CD4-positive, alpha-beta T cell (primary cell): ENCODE measurements around the gene CD38. TPM values are rescaled to one million over a fixed set of nuclear protein-coding genes. Genes with fewer than 3 reads are reported as not detected.
"Not testable (repeated sequence)": the region's sequence is repeated elsewhere in the genome, so short reads cannot be mapped to it uniquely, and the experiment has no call there.

Experiments
- ATAC-seq: fragments of 200-7000 bp; cut with Tn5 transposase; one replicate; pipeline ENCODE4 v1.10.0; 2022; ENCODE audit warnings: mild to moderate bottlenecking; ENCODE audit not compliant: poor library complexity
- CTCF ChIA-PET: fragments of 350-600 bp; sonication (Branson Sonifier 250); formaldehyde crosslinking; loops from one replicate; lab custom pipeline; 2021; ENCODE audit warnings: antibody characterized with exemption, inconsistent platforms; lab: Charles Lee
- POLR2A ChIA-PET: fragments of 350-600 bp; sonication (Branson Sonifier 250); formaldehyde crosslinking; loops from one replicate; lab custom pipeline; 2021; ENCODE audit warnings: antibody characterized with exemption, inconsistent platforms; lab: Charles Lee
- DNase-seq, 14 experiments: peaks; one replicate each; pipeline ENCODE4 v3.0.0-alpha.2; 2013 to 2020; ENCODE audit warnings: mixed read lengths in 2 of 14
- H3K27ac ChIP-seq, 2 donors: one replicate each; pipeline versions ENCODE4 v1.5.1 to v1.7.0; 2013; ENCODE audit warnings: low read length in 2 of 2, low read depth in 1 of 2, mild to moderate bottlenecking in 1 of 2
- H3K27me3 ChIP-seq, 2 experiments: 1 replicate in 1 of 2; 2 replicates in 1 of 2; pipeline versions ENCODE4 v1.6.1 to v1.7.0; 2013; ENCODE audit warnings: low read length in 2 of 2, control low read depth in 1 of 2, mild to moderate bottlenecking in 1 of 2, moderate library complexity in 1 of 2; ENCODE audit not compliant: insufficient read depth in 2 of 2, control insufficient read depth in 1 of 2
- H3K36me3 ChIP-seq: one replicate; pipeline ENCODE4 v1.6.1; 2013; ENCODE audit warnings: low read length, control low read depth; ENCODE audit not compliant: insufficient read depth
- H3K4me1 ChIP-seq: one replicate; pipeline ENCODE4 v1.6.1; 2013; ENCODE audit warnings: low read length, control low read depth; ENCODE audit not compliant: insufficient read depth
- H3K4me3 ChIP-seq: one replicate; pipeline ENCODE4 v1.5.1; 2013; ENCODE audit warnings: mild to moderate bottlenecking, low read length, moderate library complexity
- H3K9me3 ChIP-seq, 2 experiments: 1 replicate in 1 of 2; 2 replicates in 1 of 2; pipeline versions ENCODE4 v1.6.1 to v1.7.0; 2013; ENCODE audit warnings: low read length in 2 of 2, mild to moderate bottlenecking in 2 of 2, control low read depth in 1 of 2, moderate library complexity in 1 of 2; ENCODE audit not compliant: control insufficient read depth in 1 of 2, insufficient read depth in 1 of 2
- H3K27ac Mint-ChIP-seq: one replicate; pipeline ENCODE4 v1.8.0; 2020; ENCODE audit warnings: mixed read lengths
- H3K27me3 Mint-ChIP-seq: one replicate; pipeline ENCODE4 v1.8.0; 2021; ENCODE audit warnings: mixed read lengths
- H3K36me3 Mint-ChIP-seq: one replicate; pipeline ENCODE4 v1.8.0; 2021; ENCODE audit warnings: low read depth, mixed read lengths
- H3K4me1 Mint-ChIP-seq: one replicate; pipeline ENCODE4 v1.8.0; 2021; ENCODE audit warnings: low read depth, mixed read lengths
- H3K4me3 Mint-ChIP-seq: one replicate; pipeline ENCODE4 v1.8.0; 2020; ENCODE audit warnings: mild to moderate bottlenecking, mixed read lengths
- H3K9me3 Mint-ChIP-seq: one replicate; pipeline ENCODE4 v1.8.0; 2020; ENCODE audit warnings: mixed read lengths
- CTCF ChIP-seq: fragments of 200-600 bp; IDR thresholded peaks from one replicate; pipeline ENCODE4 v1.8.0; 2022; ENCODE audit warnings: antibody characterized with exemption, mild to moderate bottlenecking
- intact Hi-C, 2 experiments: fragments of 100-400 bp; cut with DNase I in 1 of 2; cut with micrococcal nuclease in 1 of 2; formaldehyde crosslinking; loops; one replicate each; pipeline versions ENCODE4 v1.15.1 to v1.9.0; 2023 to 2025; cut with DNase I, micrococcal nuclease
- total RNA-seq, 174 experiments: library from RNA in 2 of 174; stranded (reverse) in 2 of 174; gene quantifications; one replicate each; pipeline ENCODE4 v1.2.3 and lab custom pipeline; 2021 to 2026

The CD38 gene
- total RNA-seq, 2 experiments from 2014 or later, result 9.6 to 9.9 TPM

GRCh38 chr4:15799141-15799540 is 21.0 kb downstream of the CD38 start:
- no peaks in the 10 kb centered on the region for H3K9me3 ChIP-seq
- no peaks in the 10 kb centered on the region for H3K27me3 Mint-ChIP-seq
- no peak overlapping the region for H3K4me3 ChIP-seq
- no peaks in the 10 kb centered on the region for H3K9me3 Mint-ChIP-seq
- no peaks in the 10 kb centered on the region for H3K36me3 Mint-ChIP-seq
- TF ChIP-seq CTCF, result no peak
- H3K4me3 Mint-ChIP-seq, result no peak overlapping the region
- ChIA-PET POLR2A (no interaction called here), CTCF (interaction anchor here (1.5 kb wide), 1 partner anchor 157 kb away, joined by 3 read pairs; no protein-coding TSS in a partner anchor)
- DNase-seq, result no peak
- ATAC-seq, result no peak
- intact Hi-C loops, result no loop called here
- H3K27me3 ChIP-seq, result no peaks in the 10 kb centered on the region
- H3K4me1 ChIP-seq, result no peaks in the 10 kb centered on the region
- no peak overlapping the region for H3K27ac ChIP-seq
- H3K27ac Mint-ChIP-seq, result no peak overlapping the region
- H3K36me3 ChIP-seq, result no peaks in the 10 kb centered on the region
- peaks cover 15% of the 10 kb centered on the region for H3K4me1 Mint-ChIP-seq

GRCh38 chr4:15799701-15800100 is 21.6 kb downstream of the CD38 start:
- CTCF ChIA-PET, result interaction anchor here (1.5 kb wide), 1 partner anchor 157 kb away, joined by 3 read pairs; no protein-coding TSS in a partner anchor
- ATAC-seq (no peak), DNase-seq (no peak)
- intact Hi-C loops, result loop anchor here (10.0 kb wide), 2 partner anchors 45 to 465 kb away; no protein-coding TSS in a partner anchor
- no peaks in the 10 kb centered on the region for H3K9me3 ChIP-seq
- H3K9me3 Mint-ChIP-seq, result no peaks in the 10 kb centered on the region
- no peaks in the 10 kb centered on the region for H3K36me3 Mint-ChIP-seq
- H3K4me1 Mint-ChIP-seq, result peaks cover 10% of the 10 kb centered on the region
- no peaks in the 10 kb centered on the region for H3K27me3 Mint-ChIP-seq
- POLR2A ChIA-PET, result no interaction called here
- no peaks in the 10 kb centered on the region for H3K4me1 ChIP-seq
- no peak overlapping the region for H3K27ac Mint-ChIP-seq
- no peak for TF ChIP-seq CTCF
- no peaks in the 10 kb centered on the region for H3K27me3 ChIP-seq
- H3K4me3 Mint-ChIP-seq, result no peak overlapping the region
- no peak overlapping the region for H3K27ac ChIP-seq
- no peak overlapping the region for H3K4me3 ChIP-seq
- H3K36me3 ChIP-seq, result no peaks in the 10 kb centered on the region

- H3K4me3 ChIP-seq, H3K27ac Mint-ChIP-seq, H3K9me3 ChIP-seq, CTCF ChIA-PET, H3K27me3 ChIP-seq, POLR2A ChIA-PET, H3K27me3 Mint-ChIP-seq, H3K4me3 Mint-ChIP-seq, H3K36me3 Mint-ChIP-seq, H3K9me3 Mint-ChIP-seq, DNase-seq, ATAC-seq, H3K36me3 ChIP-seq, H3K4me1 ChIP-seq, H3K27ac ChIP-seq: not testable (repeated sequence)
- H3K4me1 Mint-ChIP-seq, result peaks cover 12% of the 10 kb centered on the region
- intact Hi-C loops, result loop anchor here (10.0 kb wide), 2 partner anchors 48 to 462 kb away; no protein-coding TSS in a partner anchor
Observed at GRCh38 chr4:15802497-15802896, 24.4 kb downstream of the CD38 start.
